Hippocampal formation (tissue), 2 donors: ENCODE data around the gene ATP6V0C.

Experiments used
- DNase-seq, 2 donors: peaks; one replicate each; lab custom pipeline; 2025; lab: John Stamatoyannopoulos, UW

The ATP6V0C gene

DNA sequence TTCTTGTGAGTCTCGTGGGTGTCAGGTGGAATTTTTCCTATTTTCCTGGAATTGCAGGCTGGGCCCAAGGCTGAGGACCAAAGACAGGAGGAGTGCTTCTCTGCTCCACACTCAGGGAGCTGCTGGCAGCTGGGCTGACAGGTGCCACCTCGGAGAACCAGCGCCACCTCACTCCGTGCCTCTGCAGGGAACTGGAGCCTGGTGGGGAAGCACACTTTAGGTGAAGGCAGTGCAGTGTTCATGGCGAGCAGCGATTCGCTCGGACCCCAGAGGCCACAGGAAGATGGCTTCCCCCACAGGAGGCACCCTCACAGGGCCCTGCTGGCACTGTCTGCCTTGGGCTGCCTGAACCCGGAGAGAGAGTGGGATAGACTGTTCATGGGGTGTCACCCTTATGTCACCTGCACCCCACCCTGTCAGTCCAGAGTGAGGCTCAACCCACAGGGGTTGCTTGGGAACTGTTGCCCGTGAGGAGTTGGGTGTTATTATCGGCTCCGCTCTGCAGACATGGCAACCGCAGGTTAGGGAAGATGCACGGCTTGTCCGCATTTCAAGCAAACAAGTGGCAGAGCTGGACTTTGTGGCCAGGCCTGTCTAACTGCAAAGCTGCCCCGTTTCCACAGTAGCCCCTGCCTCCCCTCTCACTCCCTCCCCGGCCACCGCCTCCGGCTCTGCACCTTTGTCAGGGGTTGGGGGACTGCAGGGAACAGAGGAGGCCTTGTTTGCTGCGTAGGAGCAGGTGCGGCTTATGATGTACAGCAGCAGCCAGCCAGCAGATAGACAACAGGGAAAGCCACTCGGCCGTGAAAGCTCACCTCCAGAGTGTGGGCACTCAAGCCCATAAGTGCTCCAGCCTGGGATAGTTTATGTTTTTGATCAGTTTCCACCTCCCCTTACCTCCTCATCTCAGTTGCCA, 23.3 kb upstream of the ATP6V0C start:
- no peak for DNase-seq

DNA sequence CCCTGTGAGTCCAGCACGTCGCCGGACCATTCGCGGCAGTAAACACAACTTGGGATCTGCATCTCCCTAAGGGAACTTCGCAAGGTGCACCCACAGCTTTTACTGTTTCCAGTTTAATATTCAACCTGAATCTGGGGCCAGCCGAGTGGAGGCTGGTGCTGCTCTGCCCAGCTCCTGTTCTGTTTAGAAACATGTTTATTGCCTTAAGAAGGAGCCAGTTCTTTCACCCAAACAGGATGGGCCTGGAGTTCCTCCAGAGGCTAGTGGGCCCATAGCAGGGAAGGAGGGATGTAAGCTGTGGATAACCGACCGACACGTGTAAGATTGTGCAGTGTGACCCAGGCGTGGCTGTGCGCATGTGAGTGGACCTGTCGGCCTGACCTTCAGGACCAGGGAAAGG, 21.5 kb upstream of the ATP6V0C start:
- DNase-seq, result no peak

DNA sequence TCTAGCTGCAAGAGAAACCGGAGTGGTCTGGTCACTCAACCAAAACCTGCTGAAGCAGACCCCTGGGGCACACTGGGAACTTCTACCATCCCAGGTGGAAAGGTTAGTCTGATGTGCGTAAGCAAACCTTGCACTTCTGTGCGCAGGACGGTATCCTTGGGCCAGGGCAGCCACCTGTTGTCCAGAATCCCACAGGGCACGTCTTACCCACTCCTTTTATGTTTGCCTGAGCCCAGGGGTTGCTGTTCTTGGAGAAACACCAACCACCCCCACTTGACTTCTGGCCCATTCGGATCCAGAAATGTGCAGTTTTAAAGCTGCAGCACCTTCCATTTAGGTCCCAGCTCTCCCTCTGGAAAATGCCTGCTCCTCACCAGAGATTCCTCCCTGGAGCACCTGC, 20.1 kb upstream of the ATP6V0C start:
- DNase-seq, result no peak

DNA sequence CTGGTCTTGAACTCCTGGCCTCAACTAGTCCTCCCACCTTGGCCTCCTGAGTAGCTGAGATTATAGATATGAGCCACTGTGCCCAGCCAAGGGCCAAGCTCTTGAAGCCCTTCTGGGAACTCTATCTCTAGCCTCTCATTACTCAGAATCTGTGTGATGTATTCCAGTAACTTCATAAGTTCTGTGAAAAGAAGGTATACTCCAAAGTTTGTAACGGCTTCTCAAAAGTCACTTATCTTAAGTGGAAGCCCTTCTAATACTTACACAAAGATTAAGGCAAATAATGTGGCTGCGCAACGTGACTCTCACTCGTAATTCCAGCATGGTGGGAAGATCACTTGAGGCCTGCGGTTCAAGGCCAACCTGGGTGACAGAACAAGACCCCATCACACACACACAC, 19.1 kb upstream of the ATP6V0C start:
- DNase-seq, result no peak

DNA sequence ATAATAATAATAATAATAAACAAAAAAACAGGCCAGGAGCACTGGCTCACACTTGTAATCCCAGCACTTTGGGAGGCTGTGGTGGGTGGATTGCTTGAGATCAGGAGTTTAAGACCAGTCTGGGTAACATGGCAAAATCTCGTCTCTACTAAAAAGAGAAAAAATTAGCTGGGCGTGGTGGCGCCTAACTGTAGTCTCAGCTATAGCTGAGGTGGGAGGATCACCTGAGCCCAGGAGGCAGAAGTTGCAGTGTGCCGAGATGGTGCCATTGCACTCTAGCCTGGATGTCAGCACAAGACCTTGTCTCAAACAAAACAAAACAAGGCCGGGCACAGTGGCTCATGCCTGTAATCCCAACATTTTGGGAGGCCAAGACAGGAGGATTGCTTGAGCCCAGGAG, 18.7 kb upstream of the ATP6V0C start:
- no peak for DNase-seq

DNA sequence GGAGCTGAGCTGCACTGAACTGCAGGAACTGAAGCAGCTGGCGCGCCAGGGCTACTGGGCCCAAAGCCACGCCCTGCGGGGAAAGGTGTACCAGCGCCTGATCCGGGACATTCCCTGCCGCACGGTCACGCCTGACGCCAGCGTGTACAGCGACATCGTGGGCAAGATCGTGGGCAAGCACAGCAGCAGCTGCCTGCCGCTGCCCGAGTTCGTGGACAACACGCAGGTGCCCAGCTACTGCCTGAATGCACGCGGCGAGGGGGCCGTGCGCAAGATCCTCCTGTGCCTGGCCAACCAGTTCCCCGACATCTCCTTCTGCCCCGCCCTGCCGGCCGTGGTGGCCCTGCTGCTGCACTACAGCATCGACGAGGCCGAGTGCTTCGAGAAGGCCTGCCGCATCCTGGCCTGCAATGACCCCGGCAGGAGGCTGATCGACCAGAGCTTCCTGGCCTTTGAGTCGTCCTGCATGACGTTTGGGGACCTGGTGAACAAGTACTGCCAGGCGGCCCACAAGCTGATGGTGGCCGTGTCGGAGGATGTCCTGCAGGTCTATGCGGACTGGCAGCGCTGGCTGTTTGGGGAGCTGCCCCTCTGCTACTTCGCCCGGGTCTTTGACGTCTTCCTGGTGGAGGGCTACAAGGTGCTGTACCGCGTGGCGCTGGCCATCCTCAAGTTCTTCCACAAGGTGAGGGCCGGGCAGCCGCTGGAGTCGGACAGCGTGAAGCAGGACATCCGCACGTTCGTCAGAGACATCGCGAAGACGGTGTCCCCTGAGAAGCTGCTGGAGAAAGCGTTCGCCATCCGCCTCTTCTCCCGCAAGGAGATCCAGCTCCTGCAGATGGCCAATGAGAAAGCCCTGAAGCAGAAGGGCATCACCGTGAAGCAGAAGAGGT, 17.3 kb upstream of the ATP6V0C start:
- DNase-seq, result no peak

DNA sequence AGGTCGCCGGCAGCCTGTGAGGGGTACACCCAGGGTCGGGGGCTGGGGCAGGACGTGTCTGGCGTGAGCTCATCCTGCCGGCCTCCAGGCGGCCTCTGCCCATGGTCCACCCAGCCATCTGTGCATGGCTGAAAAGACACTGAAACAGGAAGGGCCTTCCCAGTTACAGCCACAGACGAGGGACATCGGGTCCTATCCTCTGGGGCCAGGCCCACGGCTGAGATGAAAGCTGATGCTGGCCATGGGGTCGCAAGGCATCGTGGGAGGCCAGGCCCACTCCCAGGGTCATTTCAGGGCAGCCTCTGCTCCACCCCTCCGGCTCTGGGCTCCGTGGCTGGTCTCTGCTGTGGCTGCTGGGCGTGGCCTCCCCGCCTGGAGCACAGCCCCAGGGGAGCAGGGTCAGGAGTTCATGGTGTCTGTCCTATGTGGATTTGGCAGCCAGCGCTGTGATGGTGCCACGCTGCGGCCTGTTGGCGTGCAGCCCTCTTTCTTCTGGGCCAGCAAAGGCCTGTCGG, 16.6 kb upstream of the ATP6V0C start:
- DNase-seq, result no peak

DNA sequence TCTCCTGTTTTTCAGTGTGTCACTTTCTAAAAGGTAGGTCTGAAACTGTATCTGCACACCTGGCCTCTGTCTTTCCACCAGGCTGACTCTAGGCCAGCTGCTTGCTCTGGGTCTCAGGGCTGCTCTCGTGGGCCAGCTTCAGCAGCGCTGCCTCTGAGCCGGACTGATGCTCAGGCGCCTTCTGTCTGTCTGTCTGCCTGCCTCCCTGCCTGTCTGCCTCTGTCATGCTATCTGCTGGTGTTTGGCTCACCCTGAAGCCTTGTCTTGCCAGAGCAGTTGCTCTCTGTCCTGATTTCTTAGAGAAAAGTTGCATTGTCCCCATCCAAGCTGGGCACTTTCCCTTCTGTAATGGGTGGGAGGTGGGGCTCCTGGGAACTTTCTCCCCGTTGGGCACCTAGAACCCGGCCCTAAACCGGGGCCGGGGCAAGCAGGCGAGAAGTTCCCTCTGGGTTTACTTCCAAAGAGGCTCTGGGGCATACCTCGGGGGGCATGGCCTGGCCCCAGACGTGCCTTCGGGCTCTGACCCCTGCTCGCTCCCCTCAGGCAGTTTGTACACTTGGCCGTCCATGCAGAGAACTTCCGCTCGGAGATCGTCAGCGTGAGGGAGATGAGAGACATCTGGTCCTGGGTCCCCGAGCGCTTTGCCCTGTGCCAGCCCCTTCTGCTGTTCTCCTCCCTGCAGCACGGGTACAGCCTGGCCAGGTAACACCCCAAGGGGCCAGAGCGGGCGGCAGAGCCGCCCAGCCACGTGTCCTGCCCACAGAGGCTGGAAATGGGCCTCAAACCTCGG, 15.9 kb upstream of the ATP6V0C start:
- DNase-seq, result no peak

DNA sequence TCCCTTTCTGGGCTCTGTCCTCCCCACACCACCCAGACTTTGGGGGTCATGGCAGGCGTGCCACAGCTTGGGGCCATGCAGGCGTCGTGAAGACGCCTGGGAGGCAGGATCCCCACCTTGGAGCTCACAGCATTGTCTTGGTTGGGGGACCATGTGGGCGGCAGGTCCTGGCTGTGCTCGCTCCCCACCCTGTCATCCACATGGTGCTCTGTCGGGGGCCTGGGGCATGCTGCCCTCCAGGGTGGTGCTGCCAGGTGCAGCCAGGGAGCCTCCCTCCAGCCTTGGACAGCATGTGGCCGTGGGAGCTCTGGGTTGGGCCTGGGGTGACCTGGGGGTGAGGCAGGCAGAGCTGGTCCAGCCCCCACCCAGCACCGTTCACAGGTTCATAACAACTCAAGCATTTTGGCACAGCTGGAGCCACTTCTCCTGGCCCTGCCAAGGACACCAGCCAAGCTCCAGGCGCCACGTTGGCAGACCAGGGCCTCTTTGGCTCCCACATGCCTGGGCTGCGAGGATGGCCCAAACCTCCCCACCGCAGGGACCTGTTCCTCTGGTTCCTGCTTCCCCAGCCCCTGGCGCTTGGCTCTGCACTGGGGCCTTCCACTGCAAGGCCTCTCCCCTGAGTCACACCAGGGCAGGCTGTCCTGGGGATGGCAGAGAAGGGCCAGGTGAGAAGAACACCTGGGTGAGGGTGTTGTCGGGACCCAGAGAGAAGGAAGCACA, 15.1 kb upstream of the ATP6V0C start:
- no peak for DNase-seq

DNA sequence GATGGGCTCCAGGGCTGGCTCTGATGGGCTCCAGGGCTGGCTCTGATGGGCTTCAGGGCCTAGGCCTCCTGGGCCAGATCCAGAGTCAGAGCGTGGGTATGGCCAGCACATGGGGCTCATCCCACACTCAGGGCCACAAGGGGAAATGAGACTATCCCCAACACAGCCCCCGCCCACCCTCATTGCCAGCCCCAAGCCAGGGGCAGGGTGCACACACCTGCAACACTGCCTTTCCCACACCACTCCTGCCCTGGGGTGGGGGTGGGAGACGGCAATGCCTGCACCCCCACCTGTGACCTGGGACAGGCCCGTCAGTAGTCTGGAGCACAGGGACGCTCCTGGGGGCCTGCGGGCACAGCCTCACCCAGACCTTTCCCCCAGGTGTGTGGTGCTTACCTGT, 14.3 kb upstream of the ATP6V0C start:
- DNase-seq, result no peak

DNA sequence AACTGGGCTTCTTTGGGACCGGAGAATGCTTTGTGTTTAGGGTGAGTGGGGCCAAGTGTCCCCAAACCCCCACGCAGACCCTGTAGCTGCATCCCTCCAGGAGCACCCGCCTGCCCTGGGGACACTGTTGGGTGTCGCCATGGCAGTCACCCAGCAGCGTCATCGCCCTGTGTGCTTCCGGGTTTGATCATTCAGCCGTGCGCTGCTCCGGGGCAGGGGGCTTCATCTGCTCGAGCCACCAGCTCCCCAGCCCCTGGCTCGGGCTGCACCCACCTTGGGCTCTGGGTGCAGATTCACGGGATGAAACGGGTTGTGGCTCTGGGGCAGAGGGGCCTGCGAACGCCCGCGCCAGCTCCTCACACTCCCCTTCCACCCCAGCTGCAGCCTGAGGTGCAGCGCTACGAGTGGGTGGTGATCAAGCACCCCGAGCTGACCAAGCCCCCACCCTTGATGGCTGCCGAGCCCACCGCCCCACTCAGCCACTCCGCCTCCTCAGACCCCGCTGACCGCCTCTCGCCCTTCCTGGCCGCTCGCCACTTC, 13.8 kb upstream of the ATP6V0C start:
- DNase-seq, result no peak

DNA sequence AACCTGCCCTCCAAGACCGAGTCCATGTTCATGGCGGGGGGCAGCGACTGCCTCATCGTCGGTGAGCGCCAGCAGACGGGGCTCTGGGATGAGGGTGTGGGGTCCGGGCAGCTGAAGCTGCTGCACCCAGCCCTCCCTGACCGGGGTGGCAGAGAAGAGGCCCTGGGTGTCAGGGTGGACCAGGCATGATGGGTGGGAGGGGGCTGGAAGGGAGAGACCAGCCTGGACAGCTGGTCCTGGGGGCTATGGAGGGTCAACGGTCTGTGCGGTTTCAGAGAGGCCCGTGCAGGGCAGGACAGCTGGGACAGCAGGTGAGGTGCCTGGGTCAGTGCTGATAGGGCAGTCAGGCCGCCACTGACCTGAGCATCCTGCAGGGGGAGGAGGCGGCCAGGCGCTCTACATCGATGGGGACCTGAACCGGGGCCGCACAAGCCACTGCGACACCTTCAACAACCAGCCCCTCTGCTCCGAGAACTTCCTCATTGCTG, 13.3 kb upstream of the ATP6V0C start:
- DNase-seq, result no peak

DNA sequence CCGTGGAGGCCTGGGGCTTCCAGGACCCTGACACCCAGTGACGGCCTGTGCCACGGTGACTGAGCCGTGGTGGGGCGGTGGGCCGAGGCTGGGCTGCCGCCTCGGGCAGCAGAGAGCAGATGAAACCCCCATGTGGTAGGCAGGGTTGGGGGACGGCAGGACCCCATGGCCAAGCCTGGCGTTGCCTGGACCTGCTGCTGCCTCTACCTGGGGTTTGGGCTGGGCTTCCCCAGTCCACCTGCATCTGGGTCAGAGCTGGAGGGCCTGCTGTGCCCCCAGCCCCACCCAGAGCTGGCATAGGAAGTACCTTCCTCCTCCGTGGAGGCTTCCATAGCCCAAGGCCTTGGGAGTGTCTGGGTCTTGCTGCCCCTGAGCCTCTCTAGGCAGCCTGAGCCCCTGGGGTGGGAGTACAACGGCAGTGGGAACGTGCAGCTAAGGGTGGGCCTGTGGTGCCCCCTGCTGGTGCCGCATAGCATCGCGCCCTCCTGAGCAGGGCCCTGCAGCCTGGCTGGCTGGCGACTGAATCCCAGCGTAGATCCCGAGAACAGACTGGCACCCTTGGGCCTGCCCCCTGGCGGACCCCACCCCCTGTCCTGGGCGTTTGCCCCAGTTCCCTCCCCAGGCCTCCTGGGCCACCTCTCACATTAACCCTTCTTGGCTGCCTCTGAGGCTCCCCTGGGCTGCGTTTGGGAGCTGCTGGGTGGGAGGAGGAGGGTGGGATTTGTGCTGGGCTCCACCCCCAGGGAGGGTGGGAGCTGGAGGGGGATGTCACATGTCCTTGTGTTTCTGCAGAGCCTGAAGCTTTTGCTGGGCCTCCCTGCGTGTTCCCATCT, 12.6 kb upstream of the ATP6V0C start:
- DNase-seq, result peak; percentile 83 to 92

DNA sequence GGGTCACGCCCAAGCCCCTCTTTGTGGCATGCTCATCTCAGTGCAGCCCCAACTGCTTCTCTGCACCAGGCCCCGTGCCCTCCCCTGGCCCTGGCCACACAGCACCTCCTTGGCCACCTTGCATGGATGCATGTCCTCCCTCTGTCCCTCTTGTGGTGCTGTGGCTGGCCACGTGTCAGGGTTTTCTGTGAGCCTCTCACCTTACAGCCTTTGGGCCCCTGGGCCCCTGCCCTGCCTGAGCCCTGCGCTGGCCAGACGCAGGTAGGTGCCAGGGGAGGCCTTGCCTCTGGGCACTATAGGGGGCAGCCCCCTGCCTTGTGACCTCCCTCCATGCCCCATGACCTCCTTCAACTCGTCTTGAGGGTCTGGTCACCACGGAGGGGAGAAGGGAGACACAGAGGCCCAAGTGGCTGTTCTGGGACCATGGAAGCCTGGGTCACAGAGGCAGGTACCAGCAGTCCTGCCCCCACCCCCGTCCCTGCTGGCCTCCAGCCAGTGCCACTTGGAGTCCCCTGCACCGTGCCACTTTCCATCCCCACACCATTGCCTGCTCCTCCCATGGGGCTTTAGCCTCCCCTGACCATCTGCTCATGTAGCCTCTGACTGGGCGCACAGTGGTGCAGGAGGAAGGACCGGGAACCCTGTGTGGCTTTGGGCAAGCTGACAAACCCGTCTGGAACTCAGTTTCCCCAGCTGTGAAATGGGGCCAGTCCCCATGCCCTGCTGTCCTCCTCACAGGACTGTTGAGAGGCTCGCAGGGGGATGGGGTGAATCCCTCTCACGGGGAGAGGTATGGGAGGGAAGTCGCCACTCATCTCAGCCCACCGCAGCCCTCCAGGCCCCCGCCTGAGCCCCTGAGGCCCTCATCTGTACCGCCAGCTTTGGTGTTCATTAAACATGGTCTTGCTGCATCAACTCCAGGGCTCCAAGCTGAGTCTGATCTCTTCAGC, 11.5 kb upstream of the ATP6V0C start:
- no peak for DNase-seq

DNA sequence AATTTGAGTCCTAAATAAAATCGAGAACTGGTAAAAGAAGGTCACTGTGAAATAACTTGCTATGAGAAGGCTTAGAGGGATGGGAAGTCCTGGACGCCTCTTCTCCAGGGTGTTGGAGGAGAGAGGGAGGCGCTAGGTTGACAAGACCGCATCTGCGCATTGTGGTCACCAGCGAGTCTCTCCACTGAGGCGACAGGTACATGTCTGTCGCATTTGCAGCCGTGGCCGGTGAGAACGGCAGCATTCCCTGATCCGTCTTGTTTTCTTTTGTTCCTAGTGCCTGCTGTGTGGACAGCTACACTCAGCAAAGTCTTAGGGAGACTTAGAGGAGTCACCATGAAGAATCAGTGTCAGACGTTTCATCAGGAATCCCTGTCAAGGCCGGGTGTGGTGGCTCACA, 8.1 kb upstream of the ATP6V0C start:
- DNase-seq, result no peak

DNA sequence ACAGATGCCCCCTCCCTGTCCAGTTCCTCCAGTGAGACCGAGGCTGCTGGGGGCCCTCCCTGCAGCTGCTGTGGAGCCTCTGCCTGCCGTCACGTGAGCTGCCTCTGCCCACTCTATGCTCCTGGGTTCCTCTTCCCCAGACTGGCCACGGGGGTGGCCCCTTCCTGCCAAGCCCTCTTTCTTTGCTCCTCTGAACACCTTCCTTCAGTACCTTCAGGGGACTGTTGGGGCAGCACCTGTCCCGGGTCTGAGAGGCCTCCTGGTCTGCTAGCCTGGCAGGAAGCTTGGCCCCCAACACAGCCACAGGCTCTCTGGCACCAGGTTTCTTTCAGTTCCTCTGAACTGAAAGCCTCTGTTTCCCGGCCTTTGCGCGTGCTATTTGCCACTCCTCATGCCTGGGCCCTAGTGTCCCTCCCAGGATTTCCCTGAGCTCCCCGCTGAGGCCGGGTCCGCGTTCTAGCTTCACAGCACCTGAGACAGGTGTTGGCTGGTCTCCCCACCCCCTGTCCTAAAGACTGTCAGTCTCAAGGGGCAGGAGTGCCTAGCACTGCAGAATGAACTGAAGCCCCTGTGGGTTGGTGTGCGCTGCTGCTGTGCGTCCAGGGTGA, 6.6 kb upstream of the ATP6V0C start:
- no peak for DNase-seq

DNA sequence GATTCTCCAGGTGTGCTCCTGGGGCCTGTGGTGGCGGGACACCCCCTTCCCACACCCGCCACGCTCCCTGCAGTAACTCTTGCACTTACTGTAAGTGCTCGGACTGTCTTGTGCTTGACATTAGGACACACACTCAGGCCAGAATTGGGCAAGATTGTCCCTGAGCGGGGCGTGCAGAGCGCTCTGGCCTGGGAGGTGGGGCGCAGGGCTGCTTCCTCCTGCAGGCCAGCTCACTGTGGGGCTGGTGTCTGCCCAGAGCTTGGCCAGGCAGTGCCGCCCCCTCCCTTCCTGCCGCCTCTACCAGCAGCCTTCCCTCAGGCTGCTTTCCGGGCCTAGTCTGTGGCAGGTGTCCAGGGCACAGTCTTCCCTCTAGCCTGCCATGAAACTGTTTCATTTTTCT, 6.1 kb upstream of the ATP6V0C start:
- DNase-seq, result peak in 1 of 2 donors; percentile 23

DNA sequence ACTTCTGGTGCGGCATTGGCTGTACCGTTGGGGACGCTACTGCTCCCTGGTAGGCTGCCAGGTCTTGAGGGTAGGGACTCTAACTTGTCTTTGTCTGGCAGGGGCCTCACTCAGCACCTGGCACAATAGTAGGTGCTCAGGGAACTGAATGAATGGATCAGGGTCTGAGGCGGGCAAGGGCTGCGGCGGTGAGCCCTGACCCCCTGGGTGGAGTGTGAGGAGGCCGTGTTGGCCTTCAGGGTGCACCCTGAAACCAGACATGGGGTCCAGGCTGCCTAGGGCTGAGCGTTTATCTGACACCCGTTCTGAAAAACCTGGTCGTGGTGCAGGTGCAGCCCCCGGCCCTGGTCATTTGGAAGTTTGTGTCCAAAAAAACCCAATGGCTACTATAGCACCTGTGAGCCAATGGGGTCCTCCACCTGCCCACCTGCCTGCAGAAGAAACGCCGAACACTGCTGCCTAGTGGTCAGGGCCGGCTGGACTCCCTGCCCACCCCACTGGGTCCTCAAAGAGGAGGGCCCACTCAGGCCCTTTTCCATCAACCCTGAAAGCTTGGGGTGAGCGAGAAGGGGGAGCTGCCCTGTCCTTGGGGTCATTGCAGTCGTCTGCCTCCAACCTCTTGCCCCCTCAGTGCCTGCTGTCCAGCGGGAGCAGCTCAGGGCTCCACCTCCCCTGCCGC, 4.9 kb upstream of the ATP6V0C start:
- DNase-seq, result no peak
